ENCODE data around the gene UBE3C. TPM values are rescaled to one million over a fixed set of nuclear protein-coding genes. Genes with fewer than 3 reads are reported as not detected.

UBE3C gene
- total and polyA plus RNA-seq, 7 experiments from 2014 or later: 21.3 to 64.6 (median 53.9) TPM

GRCh38 chr7:157177333-157177982, 38.7 kb downstream of the UBE3C start:
- Histone ChIP-seq H3K27ac (ENCODE audit: low read depth, low read length) (no peak overlapping the region), H3K4me3 (ENCODE audit: low read length) (no peak overlapping the region), H3K27me3 (ENCODE audit: control insufficient read depth in 2 of 2, insufficient read depth in 2 of 2, low read length in 2 of 2) (no peaks in the 10 kb centered on the region), H3K36me3 (ENCODE audit: control insufficient read depth in 2 of 3, insufficient read depth in 3 of 3, low read length in 3 of 3) (peaks cover 18 to 88% (median 21%) of the 10 kb centered on the region in 3 experiments), H3K4me1 (ENCODE audit: control insufficient read depth in 2 of 2, insufficient read depth in 2 of 2, low read length in 2 of 2) (no peaks in the 10 kb centered on the region), H3K9me3 (ENCODE audit: control insufficient read depth in 2 of 3, low read length in 3 of 3) (no peaks in the 10 kb centered on the region)
- ChIA-PET CTCF (no interaction called here), POLR2A (no interaction called here)
- no peak for ATAC-seq
- intact Hi-C loops (cut with micrococcal nuclease): no loop called here
- Mint-ChIP-seq H3K27ac (no peak overlapping the region), H3K9me3 (no peaks in the 10 kb centered on the region), H3K4me3 (no peak overlapping the region), H3K27me3 (no peaks in the 10 kb centered on the region), H3K4me1 (no peaks in the 10 kb centered on the region), H3K36me3 (peaks cover 0 to 43% (median 10%) of the 10 kb centered on the region in 5 donors)
- DNase-seq: no peak

- Histone ChIP-seq H3K4me1 (ENCODE audit: control insufficient read depth in 2 of 2, insufficient read depth in 2 of 2, low read length in 2 of 2) (no peaks in the 10 kb centered on the region), H3K9me3 (ENCODE audit: control insufficient read depth in 2 of 3, low read length in 3 of 3) (no peaks in the 10 kb centered on the region), H3K27me3 (ENCODE audit: control insufficient read depth in 2 of 2, insufficient read depth in 2 of 2, low read length in 2 of 2) (no peaks in the 10 kb centered on the region), H3K4me3 (ENCODE audit: low read length) (no peak overlapping the region), H3K36me3 (ENCODE audit: control insufficient read depth in 2 of 3, insufficient read depth in 3 of 3, low read length in 3 of 3) (peaks cover 18 to 88% (median 18%) of the 10 kb centered on the region in 3 experiments), H3K27ac (ENCODE audit: low read depth, low read length) (no peak overlapping the region)
- H3K9me3 Mint-ChIP-seq: no peaks in the 10 kb centered on the region
- no peaks in the 10 kb centered on the region for H3K4me1 Mint-ChIP-seq
- ChIA-PET POLR2A (no interaction called here), CTCF (no interaction called here)
- H3K4me3 Mint-ChIP-seq: no peak overlapping the region
- peaks cover 0 to 41% (median 10%) of the 10 kb centered on the region in 5 donors for H3K36me3 Mint-ChIP-seq
- no peak for DNase-seq
- H3K27ac Mint-ChIP-seq: peak overlapping the region in 1 of 9 donors; percentile 41
- H3K27me3 Mint-ChIP-seq: no peaks in the 10 kb centered on the region
- ATAC-seq: no peak
- intact Hi-C loops (cut with micrococcal nuclease): no loop called here
Observed at GRCh38 chr7:157177983-157178381, 39.3 kb downstream of the UBE3C start.

GRCh38 chr7:157183832-157184231, 45.1 kb downstream of the UBE3C start:
- no peaks in the 10 kb centered on the region for H3K27me3 Mint-ChIP-seq
- peaks cover 0 to 57% (median 17%) of the 10 kb centered on the region in 5 donors for H3K36me3 Mint-ChIP-seq
- Histone ChIP-seq H3K9me3 (ENCODE audit: control insufficient read depth in 2 of 3, low read length in 3 of 3) (no peaks in the 10 kb centered on the region), H3K27me3 (ENCODE audit: control insufficient read depth in 2 of 2, insufficient read depth in 2 of 2, low read length in 2 of 2) (no peaks in the 10 kb centered on the region), H3K4me3 (ENCODE audit: low read length) (no peak overlapping the region), H3K36me3 (ENCODE audit: control insufficient read depth in 2 of 3, insufficient read depth in 3 of 3, low read length in 3 of 3) (peaks cover 3 to 80% (median 19%) of the 10 kb centered on the region in 3 experiments), H3K4me1 (ENCODE audit: control insufficient read depth in 2 of 2, insufficient read depth in 2 of 2, low read length in 2 of 2) (no peaks in the 10 kb centered on the region), H3K27ac (ENCODE audit: low read depth, low read length) (no peak overlapping the region)
- H3K9me3 Mint-ChIP-seq: no peaks in the 10 kb centered on the region
- DNase-seq: no peak
- intact Hi-C loops (cut with micrococcal nuclease): no loop called here
- POLR2A ChIA-PET: no interaction called here
- no peak overlapping the region for H3K27ac Mint-ChIP-seq
- ATAC-seq: no peak
- CTCF ChIA-PET: interaction anchor here (1.2 kb wide), 1 partner anchor 27 kb away, joined by 3 read pairs; no protein-coding TSS in a partner anchor
- no peak overlapping the region for H3K4me3 Mint-ChIP-seq
- no peaks in the 10 kb centered on the region for H3K4me1 Mint-ChIP-seq

- POLR2A ChIA-PET: no interaction called here
- CTCF ChIA-PET: no interaction called here
- Mint-ChIP-seq H3K27ac (no peak overlapping the region), H3K36me3 (peaks cover 5 to 62% (median 27%) of the 10 kb centered on the region in 5 donors), H3K27me3 (no peaks in the 10 kb centered on the region), H3K4me1 (no peaks in the 10 kb centered on the region), H3K4me3 (no peak overlapping the region), H3K9me3 (no peaks in the 10 kb centered on the region)
- Histone ChIP-seq H3K4me3 (ENCODE audit: low read length) (no peak overlapping the region), H3K4me1 (ENCODE audit: control insufficient read depth in 2 of 2, insufficient read depth in 2 of 2, low read length in 2 of 2) (no peaks in the 10 kb centered on the region), H3K36me3 (ENCODE audit: control insufficient read depth in 2 of 3, insufficient read depth in 3 of 3, low read length in 3 of 3) (peaks cover 0 to 81% (median 15%) of the 10 kb centered on the region in 3 experiments), H3K9me3 (ENCODE audit: control insufficient read depth in 2 of 3, low read length in 3 of 3) (no peaks in the 10 kb centered on the region), H3K27ac (ENCODE audit: low read depth, low read length) (no peak overlapping the region), H3K27me3 (ENCODE audit: control insufficient read depth in 2 of 2, insufficient read depth in 2 of 2, low read length in 2 of 2) (no peaks in the 10 kb centered on the region)
- ATAC-seq (no peak), DNase-seq (no peak)
- intact Hi-C loops (cut with micrococcal nuclease): no loop called here
Observed at GRCh38 chr7:157188091-157188665, 49.5 kb downstream of the UBE3C start.

- Histone ChIP-seq H3K36me3 (ENCODE audit: control insufficient read depth in 2 of 3, insufficient read depth in 3 of 3, low read length in 3 of 3) (peaks cover 0 to 77% (median 15%) of the 10 kb centered on the region in 3 experiments), H3K27me3 (ENCODE audit: control insufficient read depth in 2 of 2, insufficient read depth in 2 of 2, low read length in 2 of 2) (no peaks in the 10 kb centered on the region), H3K9me3 (ENCODE audit: control insufficient read depth in 2 of 3, low read length in 3 of 3) (no peaks in the 10 kb centered on the region), H3K27ac (ENCODE audit: low read depth, low read length) (no peak overlapping the region), H3K4me3 (ENCODE audit: low read length) (no peak overlapping the region), H3K4me1 (ENCODE audit: control insufficient read depth in 2 of 2, insufficient read depth in 2 of 2, low read length in 2 of 2) (no peaks in the 10 kb centered on the region)
- CTCF ChIA-PET: no interaction called here
- DNase-seq (no peak), ATAC-seq (no peak)
- Mint-ChIP-seq H3K27me3 (no peaks in the 10 kb centered on the region), H3K9me3 (no peaks in the 10 kb centered on the region), H3K36me3 (peaks cover 8 to 69% (median 30%) of the 10 kb centered on the region in 5 donors), H3K27ac (no peak overlapping the region), H3K4me3 (no peak overlapping the region), H3K4me1 (peaks cover 0 to 3% (median 0%) of the 10 kb centered on the region in 7 donors)
- POLR2A ChIA-PET: interaction anchor here (0.6 kb wide), 1 partner anchor 169 kb away, joined by 3 read pairs; no protein-coding TSS in a partner anchor
- intact Hi-C loops (cut with micrococcal nuclease): no loop called here
Observed at GRCh38 chr7:157189405-157189804, 50.7 kb downstream of the UBE3C start.

- H3K4me1 ChIP-seq (ENCODE audit: control insufficient read depth in 2 of 2, insufficient read depth in 2 of 2, low read length in 2 of 2): no peaks in the 10 kb centered on the region
- intact Hi-C loops (cut with micrococcal nuclease): no loop called here
- POLR2A ChIA-PET: no interaction called here
- Mint-ChIP-seq H3K36me3 (peaks cover 16 to 70% (median 32%) of the 10 kb centered on the region in 5 donors), H3K4me3 (no peak overlapping the region), H3K27ac (no peak overlapping the region), H3K27me3 (no peaks in the 10 kb centered on the region), H3K4me1 (peaks cover 0 to 5% (median 0%) of the 10 kb centered on the region in 7 donors), H3K9me3 (no peaks in the 10 kb centered on the region)
- H3K27ac ChIP-seq (ENCODE audit: low read depth, low read length): no peak overlapping the region
- peaks cover 3 to 66% (median 8%) of the 10 kb centered on the region in 3 experiments for H3K36me3 ChIP-seq (ENCODE audit: control insufficient read depth in 2 of 3, insufficient read depth in 3 of 3, low read length in 3 of 3)
- CTCF ChIA-PET: interaction anchor here (0.6 kb wide), 2 partner anchors 50 to 77 kb away, joined by 3 to 5 read pairs; no protein-coding TSS in a partner anchor
- ATAC-seq (no peak), DNase-seq (no peak)
- H3K4me3 ChIP-seq (ENCODE audit: low read length): no peak overlapping the region
- H3K9me3 ChIP-seq (ENCODE audit: control insufficient read depth in 2 of 3, low read length in 3 of 3): no peaks in the 10 kb centered on the region
- H3K27me3 ChIP-seq (ENCODE audit: control insufficient read depth in 2 of 2, insufficient read depth in 2 of 2, low read length in 2 of 2): no peaks in the 10 kb centered on the region
Observed at GRCh38 chr7:157192861-157193260, 54.1 kb downstream of the UBE3C start.
